Measurements from ENCODE around the gene PACSIN3.
A peak's percentile ranks its signal among the peaks of the same experiment; 100 is the strongest.

The PACSIN3 gene

GRCh38 chr11:47186076-47186699 lies at the start of gene PACSIN3:
PACSIN3 (minus strand) TSS chr11:47186434; CDS start chr11:47182727, 3,707 bp downstream.
- Histone ChIP-seq H3K4me1 (ENCODE audit: control insufficient read depth in 1 of 2, insufficient read depth in 2 of 2, low read length in 2 of 2) (peaks cover 0 to 45% of the 10 kb centered on the region in 2 donors), H3K27ac (ENCODE audit: low read length) (peak within 1 kb of the TSS; percentile 60), H3K9me3 (ENCODE audit: control insufficient read depth in 1 of 2, low read length in 2 of 2) (no peaks in the 10 kb centered on the region), H3K4me3 (ENCODE audit: low read depth in 1 of 2, low read length in 2 of 2) (peak within 1 kb of the TSS; percentile 55 to 85), H3K27me3 (ENCODE audit: low read depth, low read length) (no peaks in the 10 kb centered on the region), H3K36me3 (ENCODE audit: control insufficient read depth in 1 of 2, insufficient read depth in 2 of 2, low read length in 2 of 2) (no peaks in the 10 kb centered on the region)

GRCh38 chr11:47235163-47235562 lies 48.9 kb upstream of the PACSIN3 start:
- Histone ChIP-seq H3K9me3 (ENCODE audit: control insufficient read depth in 1 of 2, low read length in 2 of 2) (no peaks in the 10 kb centered on the region), H3K27ac (ENCODE audit: low read length) (no peak overlapping the region), H3K27me3 (ENCODE audit: low read depth, low read length) (no peaks in the 10 kb centered on the region), H3K4me1 (ENCODE audit: control insufficient read depth in 1 of 2, insufficient read depth in 2 of 2, low read length in 2 of 2) (peaks cover 0 to 7% of the 10 kb centered on the region in 2 donors), H3K4me3 (ENCODE audit: low read depth in 1 of 2, low read length in 2 of 2) (no peak overlapping the region), H3K36me3 (ENCODE audit: control insufficient read depth in 1 of 2, insufficient read depth in 2 of 2, low read length in 2 of 2) (peaks cover 22 to 38% of the 10 kb centered on the region in 2 donors)

GRCh38 chr11:47234669-47235100 lies 48.5 kb upstream of the PACSIN3 start:
- Histone ChIP-seq H3K36me3 (ENCODE audit: control insufficient read depth in 1 of 2, insufficient read depth in 2 of 2, low read length in 2 of 2) (peaks cover 19 to 36% of the 10 kb centered on the region in 2 donors), H3K27ac (ENCODE audit: low read length) (peak overlapping the region; percentile 36)

GRCh38 chr11:47233989-47234668 lies 47.9 kb upstream of the PACSIN3 start:
- Histone ChIP-seq H3K36me3 (ENCODE audit: control insufficient read depth in 1 of 2, insufficient read depth in 2 of 2, low read length in 2 of 2) (peaks cover 17 to 36% of the 10 kb centered on the region in 2 donors), H3K27me3 (ENCODE audit: low read depth, low read length) (no peaks in the 10 kb centered on the region), H3K4me3 (ENCODE audit: low read depth in 1 of 2, low read length in 2 of 2) (peak overlapping the region in 1 of 2 donors; percentile 26), H3K27ac (ENCODE audit: low read length) (peak overlapping the region; percentile 36), H3K9me3 (ENCODE audit: control insufficient read depth in 1 of 2, low read length in 2 of 2) (no peaks in the 10 kb centered on the region), H3K4me1 (ENCODE audit: control insufficient read depth in 1 of 2, insufficient read depth in 2 of 2, low read length in 2 of 2) (peaks cover 0 to 7% of the 10 kb centered on the region in 2 donors)

More at GRCh38 chr11:47234669-47235100, 48.5 kb upstream of the PACSIN3 start:
- peak overlapping the region in 1 of 2 donors; percentile 26 for H3K4me3 ChIP-seq (ENCODE audit: low read depth in 1 of 2, low read length in 2 of 2)
- peaks cover 0 to 7% of the 10 kb centered on the region in 2 donors for H3K4me1 ChIP-seq (ENCODE audit: control insufficient read depth in 1 of 2, insufficient read depth in 2 of 2, low read length in 2 of 2)
- H3K27me3 ChIP-seq (ENCODE audit: low read depth, low read length) = no peaks in the 10 kb centered on the region
- no peaks in the 10 kb centered on the region for H3K9me3 ChIP-seq (ENCODE audit: control insufficient read depth in 1 of 2, low read length in 2 of 2)

- Histone ChIP-seq H3K4me1 (ENCODE audit: control insufficient read depth in 1 of 2, insufficient read depth in 2 of 2, low read length in 2 of 2) (peaks cover 0 to 7% of the 10 kb centered on the region in 2 donors), H3K9me3 (ENCODE audit: control insufficient read depth in 1 of 2, low read length in 2 of 2) (no peaks in the 10 kb centered on the region), H3K4me3 (ENCODE audit: low read depth in 1 of 2, low read length in 2 of 2) (no peak overlapping the region), H3K36me3 (ENCODE audit: control insufficient read depth in 1 of 2, insufficient read depth in 2 of 2, low read length in 2 of 2) (peaks cover 13 to 39% of the 10 kb centered on the region in 2 donors), H3K27ac (ENCODE audit: low read length) (no peak overlapping the region), H3K27me3 (ENCODE audit: low read depth, low read length) (no peaks in the 10 kb centered on the region)
Observed at GRCh38 chr11:47233051-47233450, 46.8 kb upstream of the PACSIN3 start.

GRCh38 chr11:47229161-47229560 lies 42.9 kb upstream of the PACSIN3 start:
- Histone ChIP-seq H3K4me3 (ENCODE audit: low read depth in 1 of 2, low read length in 2 of 2) (no peak overlapping the region), H3K36me3 (ENCODE audit: control insufficient read depth in 1 of 2, insufficient read depth in 2 of 2, low read length in 2 of 2) (peaks cover 13 to 44% of the 10 kb centered on the region in 2 donors), H3K4me1 (ENCODE audit: control insufficient read depth in 1 of 2, insufficient read depth in 2 of 2, low read length in 2 of 2) (peaks cover 0 to 4% of the 10 kb centered on the region in 2 donors)

GRCh38 chr11:47225552-47226400 lies 39.5 kb upstream of the PACSIN3 start:
- no peak overlapping the region for H3K4me3 ChIP-seq (ENCODE audit: low read depth in 1 of 2, low read length in 2 of 2)
- no peaks in the 10 kb centered on the region for H3K4me1 ChIP-seq (ENCODE audit: control insufficient read depth in 1 of 2, insufficient read depth in 2 of 2, low read length in 2 of 2)
- peaks cover 10 to 39% of the 10 kb centered on the region in 2 donors for H3K36me3 ChIP-seq (ENCODE audit: control insufficient read depth in 1 of 2, insufficient read depth in 2 of 2, low read length in 2 of 2)
- H3K27me3 ChIP-seq (ENCODE audit: low read depth, low read length) = no peaks in the 10 kb centered on the region
- H3K9me3 ChIP-seq (ENCODE audit: control insufficient read depth in 1 of 2, low read length in 2 of 2) = no peaks in the 10 kb centered on the region
- no peak overlapping the region for H3K27ac ChIP-seq (ENCODE audit: low read length)

More at GRCh38 chr11:47229161-47229560, 42.9 kb upstream of the PACSIN3 start:
- Histone ChIP-seq H3K27me3 (ENCODE audit: low read depth, low read length) (no peaks in the 10 kb centered on the region), H3K9me3 (ENCODE audit: control insufficient read depth in 1 of 2, low read length in 2 of 2) (no peaks in the 10 kb centered on the region), H3K27ac (ENCODE audit: low read length) (no peak overlapping the region)

GRCh38 chr11:47222696-47223095 lies 36.5 kb upstream of the PACSIN3 start:
- H3K9me3 ChIP-seq (ENCODE audit: control insufficient read depth in 1 of 2, low read length in 2 of 2) = no peaks in the 10 kb centered on the region
- H3K27me3 ChIP-seq (ENCODE audit: low read depth, low read length) = no peaks in the 10 kb centered on the region
- no peak overlapping the region for H3K27ac ChIP-seq (ENCODE audit: low read length)
- peaks cover 0 to 16% of the 10 kb centered on the region in 2 donors for H3K4me1 ChIP-seq (ENCODE audit: control insufficient read depth in 1 of 2, insufficient read depth in 2 of 2, low read length in 2 of 2)
- H3K4me3 ChIP-seq (ENCODE audit: low read depth in 1 of 2, low read length in 2 of 2) = no peak overlapping the region
- peaks cover 0 to 25% of the 10 kb centered on the region in 2 donors for H3K36me3 ChIP-seq (ENCODE audit: control insufficient read depth in 1 of 2, insufficient read depth in 2 of 2, low read length in 2 of 2)

GRCh38 chr11:47220401-47220821 lies 34.2 kb upstream of the PACSIN3 start:
- Histone ChIP-seq H3K4me1 (ENCODE audit: control insufficient read depth in 1 of 2, insufficient read depth in 2 of 2, low read length in 2 of 2) (peaks cover 0 to 25% of the 10 kb centered on the region in 2 donors), H3K27ac (ENCODE audit: low read length) (no peak overlapping the region), H3K36me3 (ENCODE audit: control insufficient read depth in 1 of 2, insufficient read depth in 2 of 2, low read length in 2 of 2) (peaks cover 0 to 13% of the 10 kb centered on the region in 2 donors)

GRCh38 chr11:47216121-47216798 lies 30.0 kb upstream of the PACSIN3 start:
- Histone ChIP-seq H3K27me3 (ENCODE audit: low read depth, low read length) (no peaks in the 10 kb centered on the region), H3K27ac (ENCODE audit: low read length) (peak overlapping the region; percentile 96), H3K36me3 (ENCODE audit: control insufficient read depth in 1 of 2, insufficient read depth in 2 of 2, low read length in 2 of 2) (peaks cover 0 to 11% of the 10 kb centered on the region in 2 donors), H3K9me3 (ENCODE audit: control insufficient read depth in 1 of 2, low read length in 2 of 2) (no peaks in the 10 kb centered on the region), H3K4me3 (ENCODE audit: low read depth in 1 of 2, low read length in 2 of 2) (peak overlapping the region; percentile 79 to 95), H3K4me1 (ENCODE audit: control insufficient read depth in 1 of 2, insufficient read depth in 2 of 2, low read length in 2 of 2) (peaks cover 0 to 28% of the 10 kb centered on the region in 2 donors)

More at GRCh38 chr11:47220401-47220821, 34.2 kb upstream of the PACSIN3 start:
- H3K9me3 ChIP-seq (ENCODE audit: control insufficient read depth in 1 of 2, low read length in 2 of 2) = no peaks in the 10 kb centered on the region
- H3K4me3 ChIP-seq (ENCODE audit: low read depth in 1 of 2, low read length in 2 of 2) = no peak overlapping the region
- H3K27me3 ChIP-seq (ENCODE audit: low read depth, low read length) = no peaks in the 10 kb centered on the region

All from muscle layer of duodenum (tissue), 2 donors.